Neural progenitor cell (in vitro differentiated cells): ENCODE data around the gene TBPL2. TPM values are rescaled to one million over a fixed set of nuclear protein-coding genes. Genes with fewer than 3 reads are reported as not detected.

Experiments
- DNase-seq: peaks from one replicate; pipeline ENCODE4 v3.0.0-alpha.2; 2016; ENCODE audit warnings: low spot score
- H2AFZ ChIP-seq: fragments of 200-600 bp; sonication (generic); replicated peaks from 2 replicates; pipeline ENCODE4 v1.6.1; 2016; ENCODE audit warnings: antibody characterized with exemption
- H3F3A ChIP-seq: fragments of 200-600 bp; sonication (generic); 2 replicates; pipeline ENCODE4 v1.6.1; 2016; ENCODE audit warnings: antibody characterized with exemption, low read depth
- H3K27ac ChIP-seq: fragments of 200-600 bp; sonication (generic); 2 replicates; pipeline ENCODE4 v1.5.1; 2016; ENCODE audit warnings: mild to moderate bottlenecking
- H3K27me3 ChIP-seq: fragments of 200-600 bp; sonication (generic); 2 replicates; pipeline ENCODE4 v1.6.1; 2016; ENCODE audit warnings: mild to moderate bottlenecking, moderate library complexity
- H3K36me3 ChIP-seq: fragments of 200-600 bp; sonication (generic); 2 replicates; pipeline ENCODE4 v1.5.1; 2016
- H3K4me1 ChIP-seq: fragments of 200-600 bp; sonication (generic); 2 replicates; pipeline ENCODE4 v1.6.1; 2016; ENCODE audit warnings: mixed run types
- H3K4me2 ChIP-seq: fragments of 200-600 bp; sonication (generic); 2 replicates; pipeline ENCODE4 v1.6.1; 2016
- H3K4me3 ChIP-seq: fragments of 200-600 bp; sonication (generic); 2 replicates; pipeline ENCODE4 v1.5.1; 2016
- H3K79me2 ChIP-seq: fragments of 200-600 bp; sonication (generic); 2 replicates; pipeline ENCODE4 v1.6.1; 2016; ENCODE audit warnings: low read depth
- H3K9ac ChIP-seq: fragments of 200-600 bp; sonication (generic); 2 replicates; pipeline ENCODE4 v1.6.1; 2016
- H3K9me3 ChIP-seq: fragments of 200-600 bp; sonication (generic); 2 replicates; pipeline ENCODE4 v1.5.1; 2016; ENCODE audit warnings: low read depth
- H4K20me1 ChIP-seq: fragments of 200-600 bp; sonication (generic); 2 replicates; pipeline ENCODE4 v1.6.1; 2016; ENCODE audit warnings: low read depth
- H3K27ac Mint-ChIP-seq: 3 replicates; pipeline ENCODE4 v1.8.0; 2021; ENCODE audit warnings: mixed read lengths
- H3K27me3 Mint-ChIP-seq: 2 replicates; pipeline ENCODE4 v1.8.0; 2022; ENCODE audit warnings: low read depth, mild to moderate bottlenecking, inconsistent platforms, moderate library complexity, mixed read lengths; ENCODE audit not compliant: insufficient read depth
- H3K36me3 Mint-ChIP-seq: 3 replicates; pipeline ENCODE4 v1.8.0; 2021; ENCODE audit warnings: mixed read lengths
- H3K4me1 Mint-ChIP-seq: 3 replicates; pipeline ENCODE4 v1.8.0; 2021; ENCODE audit warnings: mixed read lengths
- H3K4me3 Mint-ChIP-seq: 3 replicates; pipeline ENCODE4 v1.8.0; 2021; ENCODE audit warnings: mild to moderate bottlenecking, moderate library complexity, mixed read lengths
- H3K9me3 Mint-ChIP-seq: 3 replicates; pipeline ENCODE4 v1.8.0; 2020; ENCODE audit warnings: mixed read lengths
- EZH2 ChIP-seq: fragments of 200-600 bp; sonication (generic); IDR thresholded peaks from 2 replicates; pipeline ENCODE4 v1.6.1; 2017; ENCODE audit warnings: antibody characterized with exemption, mild to moderate bottlenecking, moderate library complexity
- EZH2phosphoT487 ChIP-seq: fragments of 200-600 bp; sonication (generic); IDR thresholded peaks from 2 replicates; pipeline ENCODE4 v1.6.1; 2017; ENCODE audit warnings: antibody characterized with exemption
- small RNA-seq: library from RNA; depleted of rRNA; stranded (forward); fragments of <200 nt; gene quantifications from one replicate; pipeline ENCODE3, GENCODE V24; 2015
- total RNA-seq: library from RNA; depleted of rRNA; stranded (reverse); fragments of >200 nt; gene quantifications from 2 replicates; pipeline ENCODE4 v1.2.3, GENCODE V29; 2015; ENCODE audit warnings: low replicate concordance
- TF ChIP-seq, protein P1 (sequence below): fragments of 200-600 bp; sonication (generic); IDR thresholded peaks from 2 replicates; pipeline ENCODE4 v1.5.1; 2017; ENCODE audit warnings: antibody characterized with exemption, mild to moderate bottlenecking

TBPL2 gene
- total RNA-seq, 1 donor from 2014 or later: not detected

DNA sequence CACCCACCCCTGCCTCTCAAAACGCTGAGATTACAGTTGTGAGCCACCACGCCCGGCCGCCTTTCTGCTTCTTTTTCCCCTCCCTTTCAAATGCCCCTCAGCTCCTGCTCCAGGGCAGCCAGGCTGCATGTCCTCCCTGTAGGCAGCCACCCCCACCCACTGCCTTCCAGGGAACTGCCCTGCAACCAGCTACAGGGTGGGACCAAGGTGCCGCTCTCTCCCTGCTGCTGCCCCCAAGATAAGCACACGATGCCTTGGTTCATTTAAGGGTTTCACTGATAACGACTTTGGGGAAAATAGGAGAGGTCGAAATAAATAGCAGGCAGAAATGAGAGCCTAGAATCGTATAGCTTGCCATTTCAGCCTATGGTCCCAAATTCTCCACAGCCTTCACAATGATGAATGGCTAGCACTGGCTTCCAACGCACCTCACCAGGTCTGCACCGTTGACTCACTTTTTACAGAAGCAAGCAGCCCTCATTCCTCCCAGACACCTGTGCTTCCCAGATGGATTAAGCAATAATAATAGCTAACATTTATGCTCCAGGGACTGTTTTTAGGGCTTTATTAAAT, 69.4 kb downstream of the TBPL2 start:
- Histone ChIP-seq H3K27ac (no peak overlapping the region), H3K36me3 (peaks cover 7% of the 10 kb centered on the region), H3F3A (no peaks in the 10 kb centered on the region), H3K4me2 (no peak overlapping the region), H2AFZ (no peak overlapping the region), H3K4me1 (no peaks in the 10 kb centered on the region), H3K79me2 (no peaks in the 10 kb centered on the region), H3K9ac (no peak overlapping the region), H3K9me3 (no peaks in the 10 kb centered on the region), H4K20me1 (no peaks in the 10 kb centered on the region), H3K4me3 (no peak overlapping the region), H3K27me3 (no peaks in the 10 kb centered on the region)
- peaks cover 11% of the 10 kb centered on the region for H3K36me3 Mint-ChIP-seq
- no peak overlapping the region for H3K4me3 Mint-ChIP-seq
- H3K27me3 Mint-ChIP-seq: peaks cover 2% of the 10 kb centered on the region
- H3K4me1 Mint-ChIP-seq: no peaks in the 10 kb centered on the region
- TF ChIP-seq EZH2 (no peak), EZH2phosphoT487 (no peak)
- TF ChIP-seq, protein P1, sequence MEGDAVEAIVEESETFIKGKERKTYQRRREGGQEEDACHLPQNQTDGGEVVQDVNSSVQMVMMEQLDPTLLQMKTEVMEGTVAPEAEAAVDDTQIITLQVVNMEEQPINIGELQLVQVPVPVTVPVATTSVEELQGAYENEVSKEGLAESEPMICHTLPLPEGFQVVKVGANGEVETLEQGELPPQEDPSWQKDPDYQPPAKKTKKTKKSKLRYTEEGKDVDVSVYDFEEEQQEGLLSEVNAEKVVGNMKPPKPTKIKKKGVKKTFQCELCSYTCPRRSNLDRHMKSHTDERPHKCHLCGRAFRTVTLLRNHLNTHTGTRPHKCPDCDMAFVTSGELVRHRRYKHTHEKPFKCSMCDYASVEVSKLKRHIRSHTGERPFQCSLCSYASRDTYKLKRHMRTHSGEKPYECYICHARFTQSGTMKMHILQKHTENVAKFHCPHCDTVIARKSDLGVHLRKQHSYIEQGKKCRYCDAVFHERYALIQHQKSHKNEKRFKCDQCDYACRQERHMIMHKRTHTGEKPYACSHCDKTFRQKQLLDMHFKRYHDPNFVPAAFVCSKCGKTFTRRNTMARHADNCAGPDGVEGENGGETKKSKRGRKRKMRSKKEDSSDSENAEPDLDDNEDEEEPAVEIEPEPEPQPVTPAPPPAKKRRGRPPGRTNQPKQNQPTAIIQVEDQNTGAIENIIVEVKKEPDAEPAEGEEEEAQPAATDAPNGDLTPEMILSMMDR: no peak
- H3K27ac Mint-ChIP-seq: no peak overlapping the region
- no peak for DNase-seq
- no peaks in the 10 kb centered on the region for H3K9me3 Mint-ChIP-seq

DNA sequence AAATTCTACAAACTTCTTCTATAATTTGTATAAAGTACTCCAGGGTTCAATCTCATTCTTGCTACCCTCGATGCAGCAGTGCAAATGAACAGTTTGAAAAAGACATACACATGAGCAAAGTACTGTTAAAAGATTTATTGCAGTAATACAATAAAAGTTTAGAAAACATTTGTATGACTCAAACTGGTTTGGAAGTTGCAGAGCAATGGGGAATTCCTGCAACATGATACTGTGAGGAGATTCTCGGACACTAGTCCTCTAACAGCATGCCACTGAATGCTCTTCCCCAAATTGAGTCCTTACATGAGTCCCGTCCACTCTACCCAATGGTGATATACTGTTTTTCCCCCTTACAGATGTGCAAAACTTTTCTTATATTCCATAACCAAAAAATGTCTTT, 74.1 kb downstream of the TBPL2 start:
- H3K27ac Mint-ChIP-seq: no peak overlapping the region
- H4K20me1 ChIP-seq: no peaks in the 10 kb centered on the region
- H3K4me3 ChIP-seq: no peak overlapping the region
- H3K4me2 ChIP-seq: no peak overlapping the region
- H3K9ac ChIP-seq: no peak overlapping the region
- H3K9me3 Mint-ChIP-seq: no peaks in the 10 kb centered on the region
- TF ChIP-seq, protein P1: no peak
- TF ChIP-seq EZH2 (no peak), EZH2phosphoT487 (no peak)
- H3K27me3 Mint-ChIP-seq: peaks cover 5% of the 10 kb centered on the region
- no peak overlapping the region for H2AFZ ChIP-seq
- no peak for DNase-seq
- H3K4me3 Mint-ChIP-seq: no peak overlapping the region
- no peaks in the 10 kb centered on the region for H3K79me2 ChIP-seq
- peaks cover 3% of the 10 kb centered on the region for H3K36me3 ChIP-seq
- H3K4me1 Mint-ChIP-seq: no peaks in the 10 kb centered on the region
- no peaks in the 10 kb centered on the region for H3F3A ChIP-seq
- no peaks in the 10 kb centered on the region for H3K27me3 ChIP-seq
- H3K9me3 ChIP-seq: no peaks in the 10 kb centered on the region
- no peak overlapping the region for H3K27ac ChIP-seq
- no peaks in the 10 kb centered on the region for H3K4me1 ChIP-seq
- H3K36me3 Mint-ChIP-seq: peaks cover 16% of the 10 kb centered on the region

Small RNA genes within 50 kb of the gene (small RNA-seq; reads per million reads assigned to genes)
- not detected for gene AL356801.1

Other genes starting within 250 kb of the TBPL2 start
- 191 and 313 TPM in 2 replicates for gene DLGAP5, start 249.0 kb downstream of the TBPL2 start, total RNA-seq
- 23.2 and 23.7 TPM in 2 replicates for gene FBXO34, start 169.2 kb downstream of the TBPL2 start, total RNA-seq
- 19.9 and 28.8 TPM in 2 replicates for gene ATG14, start 28.8 kb downstream of the TBPL2 start, total RNA-seq
- 136 and 191 TPM in 2 replicates for gene KTN1, start 139.6 kb upstream of the TBPL2 start, total RNA-seq